Measurements from ENCODE around the gene TNNI2.

TNNI2 gene

DNA sequence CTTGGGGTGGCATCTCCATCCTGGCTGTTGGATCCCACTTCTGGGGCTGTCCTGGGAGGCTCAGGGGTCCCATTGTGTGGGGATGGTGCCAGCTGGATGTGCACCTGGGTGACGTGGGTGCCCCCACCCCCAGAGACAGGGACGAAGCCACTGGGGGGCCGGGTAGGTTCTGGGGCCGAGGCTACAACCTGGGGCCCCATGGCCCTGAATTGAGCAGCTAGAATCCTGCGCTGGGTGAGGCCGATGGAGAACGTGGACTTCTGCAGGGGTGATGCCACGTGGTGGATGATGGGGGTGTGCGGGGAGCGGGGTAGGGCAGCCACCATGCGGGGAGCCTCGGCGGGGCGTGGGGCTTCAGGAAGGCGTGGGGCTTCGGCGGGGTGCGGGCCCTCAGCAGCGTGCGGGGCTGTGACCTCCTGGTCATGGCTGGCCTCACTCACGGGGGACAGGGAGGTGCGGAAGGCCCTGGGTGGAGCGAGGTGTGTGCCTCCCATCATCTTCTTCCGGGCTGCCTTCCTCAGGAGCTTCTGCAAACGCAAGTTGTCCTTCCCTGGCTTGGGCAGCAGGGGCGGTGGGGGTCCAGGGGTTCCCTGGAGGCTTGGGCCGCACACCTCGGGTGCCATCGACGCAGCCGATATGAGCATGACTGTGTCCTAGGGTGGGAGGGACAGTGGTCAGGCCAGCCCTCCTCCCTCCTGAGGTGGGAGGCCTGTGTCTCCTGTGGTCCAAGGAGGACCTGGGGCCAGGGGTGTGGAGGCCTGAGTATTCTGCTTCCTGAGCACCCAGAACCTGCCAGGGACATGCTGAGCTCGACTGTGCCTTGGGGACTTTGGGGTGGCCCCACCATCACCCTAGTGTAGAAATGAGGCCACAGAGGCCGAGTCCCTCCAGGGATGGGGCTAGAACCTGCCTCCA lies 51.4 kb downstream of the TNNI2 start:
- no peak for DNase-seq
